Vagina (tissue), 2 donors: ENCODE measurements around the gene TRIM66. TPM values are rescaled to one million over a fixed set of nuclear protein-coding genes. Genes with fewer than 3 reads are reported as not detected.
A peak's percentile ranks its signal among the peaks of the same experiment; 100 is the strongest.

Source experiments
- DNase-seq, 2 donors: peaks; one replicate each; pipeline ENCODE4 v3.0.0-alpha.2; 2017; ENCODE audit errors: extremely low spot score in 2 of 2
- H3K27ac ChIP-seq: fragments of 200-600 bp; sonication (generic); one replicate; pipeline ENCODE4 v1.5.1; 2019
- H3K27me3 ChIP-seq: fragments of 200-600 bp; sonication (generic); one replicate; pipeline ENCODE4 v1.5.1; 2019
- H3K36me3 ChIP-seq, 2 donors: fragments of 200-600 bp; sonication (generic); one replicate each; pipeline ENCODE4 v1.5.1; 2017 to 2019
- H3K4me1 ChIP-seq: fragments of 200-600 bp; sonication (generic); one replicate; pipeline ENCODE4 v1.5.1; 2019
- H3K4me3 ChIP-seq, 2 donors: fragments of 200-600 bp; sonication (generic); 1 replicate in 1 of 2; 2 replicates in 1 of 2; pipeline ENCODE4 v1.5.1; 2016 to 2019
- H3K9me3 ChIP-seq: fragments of 200-600 bp; sonication (generic); one replicate; pipeline ENCODE4 v1.5.1; 2019
- POLR2A ChIP-seq, 2 donors: fragments of 450-650 bp; IDR thresholded peaks; one replicate each; pipeline ENCODE4 v1.6.1; 2017; ENCODE audit warnings: antibody characterized with exemption in 2 of 2, mild to moderate bottlenecking in 2 of 2, moderate library complexity in 2 of 2
- POLR2AphosphoS5 ChIP-seq, 2 donors: sonication (generic); formaldehyde crosslinking; IDR thresholded peaks; one replicate each; pipeline ENCODE4 v1.9.0; 2017; ENCODE audit warnings: antibody characterized with exemption in 2 of 2, mild to moderate bottlenecking in 2 of 2, low read depth in 1 of 2; ENCODE audit not compliant: insufficient read depth in 1 of 2
- intact Hi-C: fragments of 100-400 bp; cut with DNase I; formaldehyde crosslinking; loops from one replicate; pipeline ENCODE4 v1.15.1; 2023
- small RNA-seq: library from RNA; depleted of rRNA; stranded (forward); fragments of <200 nt; gene quantifications from one replicate; pipeline ENCODE3, GENCODE V24; 2016
- total RNA-seq: library from RNA; depleted of rRNA; stranded (reverse); fragments of >200 nt; gene quantifications from one replicate; pipeline ENCODE4 v1.2.3, GENCODE V29; 2016
- TF ChIP-seq, protein P1 (sequence below), 3 experiments: fragments of 450-650 bp in 2 of 3; fragments of 200-600 bp in 1 of 3; sonication (generic) in 1 of 3; IDR thresholded peaks; one replicate each; pipeline ENCODE4 v1.5.1; 2017 to 2019; ENCODE audit warnings: antibody characterized with exemption in 3 of 3, mild to moderate bottlenecking in 2 of 3, moderate library complexity in 2 of 3

The TRIM66 gene
- total RNA-seq, 1 donor from 2014 or later, result 12.8 TPM

DNA sequence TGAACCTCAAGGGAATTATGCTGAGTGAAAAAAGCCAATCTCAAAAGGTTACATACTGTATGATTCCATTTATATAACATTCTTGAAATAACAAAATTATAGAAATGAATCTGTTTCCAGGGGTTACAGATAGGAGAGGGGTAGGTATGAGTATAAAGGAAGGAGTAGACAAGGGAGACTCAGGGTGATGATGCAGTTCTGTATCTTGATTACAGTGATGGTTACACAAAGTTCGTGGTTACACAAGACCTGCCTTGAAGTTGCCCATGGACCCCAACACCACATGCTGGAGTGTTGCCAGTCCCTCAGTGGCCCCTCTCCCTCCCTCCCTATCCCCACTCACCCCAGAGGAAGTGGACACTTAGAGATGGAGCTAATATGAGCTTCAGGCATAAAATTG, 108.7 kb downstream of the TRIM66 start:
- no peak overlapping the region for H3K4me3 ChIP-seq
- no peaks in the 10 kb centered on the region for H3K9me3 ChIP-seq
- intact Hi-C loops, result no loop called here
- TF ChIP-seq POLR2A (IDR thresholded peaks at IDR 0.05), result no peak
- TF ChIP-seq, protein P1, sequence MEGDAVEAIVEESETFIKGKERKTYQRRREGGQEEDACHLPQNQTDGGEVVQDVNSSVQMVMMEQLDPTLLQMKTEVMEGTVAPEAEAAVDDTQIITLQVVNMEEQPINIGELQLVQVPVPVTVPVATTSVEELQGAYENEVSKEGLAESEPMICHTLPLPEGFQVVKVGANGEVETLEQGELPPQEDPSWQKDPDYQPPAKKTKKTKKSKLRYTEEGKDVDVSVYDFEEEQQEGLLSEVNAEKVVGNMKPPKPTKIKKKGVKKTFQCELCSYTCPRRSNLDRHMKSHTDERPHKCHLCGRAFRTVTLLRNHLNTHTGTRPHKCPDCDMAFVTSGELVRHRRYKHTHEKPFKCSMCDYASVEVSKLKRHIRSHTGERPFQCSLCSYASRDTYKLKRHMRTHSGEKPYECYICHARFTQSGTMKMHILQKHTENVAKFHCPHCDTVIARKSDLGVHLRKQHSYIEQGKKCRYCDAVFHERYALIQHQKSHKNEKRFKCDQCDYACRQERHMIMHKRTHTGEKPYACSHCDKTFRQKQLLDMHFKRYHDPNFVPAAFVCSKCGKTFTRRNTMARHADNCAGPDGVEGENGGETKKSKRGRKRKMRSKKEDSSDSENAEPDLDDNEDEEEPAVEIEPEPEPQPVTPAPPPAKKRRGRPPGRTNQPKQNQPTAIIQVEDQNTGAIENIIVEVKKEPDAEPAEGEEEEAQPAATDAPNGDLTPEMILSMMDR (IDR thresholded peaks at IDR 0.05), result no peak
- TF ChIP-seq POLR2AphosphoS5 (IDR thresholded peaks at IDR 0.05; ENCODE audit: insufficient read depth in 1 of 2, low read depth in 1 of 2), result no peak
- H3K27me3 ChIP-seq, result no peaks in the 10 kb centered on the region
- H3K36me3 ChIP-seq, result no peaks in the 10 kb centered on the region
- no peaks in the 10 kb centered on the region for H3K4me1 ChIP-seq
- no peak overlapping the region for H3K27ac ChIP-seq
- DNase-seq, result no peak

DNA sequence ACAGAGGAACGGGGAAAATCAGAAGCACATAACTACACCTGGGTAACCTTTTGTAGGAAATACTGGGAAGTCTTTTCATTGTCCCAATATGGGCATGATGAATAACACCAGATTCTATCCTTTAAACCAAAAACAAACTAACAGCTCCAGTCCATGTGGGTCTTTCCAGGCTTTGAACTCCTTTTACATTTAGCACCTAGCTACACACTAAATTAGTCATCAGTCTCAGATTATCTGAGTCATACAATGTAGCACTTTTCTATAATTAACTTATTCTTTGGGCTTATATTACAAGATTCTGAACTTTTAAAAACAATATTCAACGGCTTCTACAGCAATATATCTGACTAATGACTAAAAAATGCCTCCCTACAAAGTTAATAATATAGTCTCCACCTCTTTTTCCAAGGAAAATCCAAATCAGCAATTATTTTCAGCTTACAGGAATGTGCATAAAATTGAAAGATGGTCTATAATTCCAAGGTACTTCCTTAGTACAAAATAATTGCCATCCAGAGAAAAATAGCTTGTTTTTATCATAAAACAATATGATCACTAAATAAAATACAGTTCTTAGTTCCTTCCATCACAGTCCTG, 114.8 kb downstream of the TRIM66 start:
- Histone ChIP-seq H3K27me3 (no peaks in the 10 kb centered on the region), H3K9me3 (no peaks in the 10 kb centered on the region), H3K4me3 (no peak overlapping the region), H3K4me1 (no peaks in the 10 kb centered on the region), H3K36me3 (no peaks in the 10 kb centered on the region), H3K27ac (no peak overlapping the region)
- no peak for DNase-seq
- intact Hi-C loops, result loop anchor here (5.0 kb wide), 1 partner anchor 345 kb away; no protein-coding TSS in a partner anchor
- TF ChIP-seq POLR2AphosphoS5 (IDR thresholded peaks at IDR 0.05; ENCODE audit: insufficient read depth in 1 of 2, low read depth in 1 of 2) (no peak), POLR2A (IDR thresholded peaks at IDR 0.05) (no peak)
- TF ChIP-seq, protein P1 (IDR thresholded peaks at IDR 0.05), result no peak

DNA sequence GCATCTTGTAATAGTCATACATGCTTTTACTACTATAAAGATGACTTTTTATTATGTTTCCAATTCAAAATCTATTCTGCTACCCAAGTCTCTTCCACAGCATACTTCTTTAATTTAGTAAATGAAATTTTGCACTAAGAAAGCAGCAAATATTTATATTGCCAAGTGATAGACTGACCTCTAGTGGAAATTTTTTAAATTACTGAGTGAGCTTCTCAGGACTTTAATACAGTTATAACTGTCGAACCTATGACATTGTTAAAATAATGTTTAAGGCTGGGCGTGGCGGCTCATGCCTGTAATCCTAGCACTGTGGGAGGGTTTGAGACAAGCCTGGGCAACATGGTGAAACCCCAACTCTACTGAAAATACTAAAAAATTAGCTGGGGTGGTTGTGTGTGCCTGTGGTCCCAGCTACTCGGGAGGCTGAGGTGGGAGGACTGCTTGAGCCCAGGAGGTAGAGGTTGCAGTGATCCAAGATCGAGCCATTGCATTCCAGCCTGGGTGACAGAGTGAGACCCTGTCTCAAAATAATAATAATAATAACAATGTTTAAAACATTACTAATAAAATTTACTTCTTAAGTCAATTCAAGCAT, 115.8 kb downstream of the TRIM66 start:
- Histone ChIP-seq H3K27ac (no peak overlapping the region), H3K9me3 (no peaks in the 10 kb centered on the region), H3K4me1 (no peaks in the 10 kb centered on the region), H3K27me3 (no peaks in the 10 kb centered on the region), H3K4me3 (no peak overlapping the region), H3K36me3 (no peaks in the 10 kb centered on the region)
- TF ChIP-seq, protein P1 (IDR thresholded peaks at IDR 0.05), result peak; percentile 18 to 66 (median 48)
- TF ChIP-seq POLR2AphosphoS5 (IDR thresholded peaks at IDR 0.05; ENCODE audit: insufficient read depth in 1 of 2, low read depth in 1 of 2) (no peak), POLR2A (IDR thresholded peaks at IDR 0.05) (no peak)
- DNase-seq, result no peak
- intact Hi-C loops, result loop anchor here (5.0 kb wide), 1 partner anchor 344 kb away; no protein-coding TSS in a partner anchor

DNA sequence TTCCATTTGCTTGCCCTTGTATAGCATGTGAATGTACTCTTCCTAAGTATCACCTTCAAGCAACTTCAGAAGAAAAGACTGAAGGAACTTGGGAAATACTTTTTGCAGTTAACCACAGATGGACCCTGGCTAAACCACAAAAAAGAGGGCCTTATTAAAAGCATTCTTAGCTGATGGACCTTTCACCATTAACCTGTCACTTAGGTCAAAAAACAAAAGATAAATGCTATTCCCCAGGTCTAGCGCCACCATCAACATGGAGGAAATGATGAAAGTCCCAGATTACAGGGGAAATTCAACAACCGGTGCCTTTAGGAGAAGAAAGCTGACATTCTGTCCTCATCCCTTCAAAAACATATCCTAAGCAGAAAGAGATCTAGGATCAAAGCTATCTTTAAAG, 117.9 kb downstream of the TRIM66 start:
- H3K27ac ChIP-seq, result no peak overlapping the region
- intact Hi-C loops, result no loop called here

More for the DNA sequence above, 117.9 kb downstream of the TRIM66 start:
- no peak overlapping the region for H3K4me3 ChIP-seq
- no peak for DNase-seq
- no peaks in the 10 kb centered on the region for H3K9me3 ChIP-seq
- no peaks in the 10 kb centered on the region for H3K36me3 ChIP-seq
- H3K4me1 ChIP-seq, result no peaks in the 10 kb centered on the region
- TF ChIP-seq POLR2A (IDR thresholded peaks at IDR 0.05) (no peak), POLR2AphosphoS5 (IDR thresholded peaks at IDR 0.05; ENCODE audit: insufficient read depth in 1 of 2, low read depth in 1 of 2) (no peak)
- TF ChIP-seq, protein P1 (IDR thresholded peaks at IDR 0.05), result no peak
- H3K27me3 ChIP-seq, result no peaks in the 10 kb centered on the region

Small RNA genes within 50 kb of the gene (small RNA-seq; reads per million reads assigned to genes)
- gene SNORA3A, result not detected
- gene SNORA3B, result 0.43 reads per million

Other genes with a start within 250 kb of the TRIM66 start
- 11.5 TPM for gene STK33, start 88.4 kb downstream of the TRIM66 start, total RNA-seq
- gene RPL27A, start 127 bp upstream of the TRIM66 start, total RNA-seq, result 1,279 TPM
- 16.7 TPM for gene AKIP1, start 228.5 kb upstream of the TRIM66 start, total RNA-seq